ENCODE results near the gene MFAP5.

DNA sequence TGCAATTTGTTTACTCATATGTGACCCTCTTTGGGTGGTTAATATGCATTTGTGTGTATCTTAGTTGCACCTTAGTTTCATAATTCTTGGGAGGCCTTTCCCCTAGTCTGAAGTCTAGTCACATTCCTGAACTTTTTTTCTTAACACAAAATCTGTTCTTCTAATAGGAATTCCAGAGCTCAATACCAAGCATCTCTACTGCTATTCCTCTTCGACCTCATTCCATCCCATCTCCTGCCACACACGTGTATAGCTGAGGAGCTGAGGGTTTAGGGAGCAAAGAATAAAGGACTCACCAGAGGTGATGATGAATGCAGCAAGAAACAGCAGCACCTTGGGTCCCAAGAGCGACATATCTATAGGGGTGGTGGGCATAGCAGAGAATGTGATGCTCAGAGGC lies 875 bp downstream of the MFAP5 start:
- TF ChIP-seq ZBTB21 (CRISPR knock-in tag; IDR thresholded peaks at IDR 0.05; ENCODE audit: borderline replicate concordance): no peak
- TF ChIP-seq NFYB (CRISPR knock-in tag; conservative IDR thresholded peaks at IDR 0.05; ENCODE audit: low read depth): no peak
- no peak for TF ChIP-seq CTCF (IDR thresholded peaks at IDR 0.05)

Measured in WTC11 (cell line).